Measurements from ENCODE around the gene TADA2B. TPM values are rescaled to one million over a fixed set of nuclear protein-coding genes. Genes with fewer than 3 reads are reported as not detected.
A peak's percentile ranks its signal among the peaks of the same experiment; 100 is the strongest.
"Not testable (repeated sequence)": the region's sequence is repeated elsewhere in the genome, so short reads cannot be mapped to it uniquely, and the experiment has no call there.

The TADA2B gene
- total RNA-seq, 1 donor from 2014 or later, result 12.5 TPM

- no peak for ATAC-seq
Measured at GRCh38 chr4:7060346-7061150, 17.4 kb downstream of the TADA2B start.

GRCh38 chr4:7061815-7062214 lies 18.6 kb downstream of the TADA2B start:
- no peak for ATAC-seq

- no peak for ATAC-seq
Measured at GRCh38 chr4:7062816-7063215, 19.6 kb downstream of the TADA2B start.

- ATAC-seq, result no peak
Measured at GRCh38 chr4:7063362-7063761, 20.2 kb downstream of the TADA2B start.

- ATAC-seq, result no peak
Measured at GRCh38 chr4:7066006-7066405, 22.8 kb downstream of the TADA2B start.

- ATAC-seq, result no peak
Measured at GRCh38 chr4:7066493-7066892, 23.3 kb downstream of the TADA2B start.

DNA sequence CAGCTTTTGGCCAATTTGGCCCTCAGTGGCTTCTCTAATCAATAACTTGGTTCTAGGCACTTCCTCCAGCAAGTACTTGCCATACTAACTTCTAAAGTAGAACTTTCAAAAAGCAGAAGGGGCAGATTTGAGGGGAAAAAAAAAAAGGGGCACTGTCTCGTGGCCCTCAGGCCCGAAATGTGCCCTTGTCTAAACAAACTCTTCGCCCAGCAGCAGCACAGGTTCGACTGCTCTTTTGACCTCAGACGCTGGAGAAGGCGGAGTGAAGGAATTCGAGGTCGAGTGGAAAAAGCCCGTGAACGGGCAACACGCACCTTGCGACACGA lies 23.9 kb downstream of the TADA2B start:
- ATAC-seq, result no peak

- peak; percentile 98 for ATAC-seq
Measured at GRCh38 chr4:7067452-7068278, 24.5 kb downstream of the TADA2B start, which contains the start of gene GRPEL1. TSS of gene GRPEL1 (minus strand) at chr4:7068064. CDS start at chr4:7068032, 32 bp downstream.

GRCh38 chr4:7068279-7068842 lies 25.2 kb downstream of the TADA2B start:
- no peak for ATAC-seq

DNA sequence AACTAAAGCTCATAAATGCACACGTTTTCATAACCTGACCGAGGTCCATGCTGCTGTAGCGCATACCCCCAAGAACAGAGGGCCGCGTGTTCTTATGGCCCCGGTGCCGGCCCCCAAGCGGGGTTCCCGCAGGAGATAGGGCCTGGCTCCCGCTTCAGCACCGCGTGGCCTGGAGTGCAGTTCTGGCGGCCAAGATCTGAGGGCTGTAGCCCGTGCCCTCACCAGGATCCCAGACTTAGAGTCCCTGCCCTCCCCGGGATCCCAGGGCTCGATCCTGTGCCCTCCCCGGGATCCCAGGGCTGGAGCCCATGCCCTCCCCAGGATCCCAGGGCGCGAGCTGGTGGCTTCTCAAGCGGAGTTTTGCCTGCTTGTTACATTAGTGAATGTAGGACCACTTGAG lies 25.7 kb downstream of the TADA2B start:
- ATAC-seq, result no peak

- ATAC-seq, result peak; percentile 49
Measured at GRCh38 chr4:7070729-7071511, 27.7 kb downstream of the TADA2B start.

- no peak for ATAC-seq
Measured at GRCh38 chr4:7073059-7073458, 29.9 kb downstream of the TADA2B start.

DNA sequence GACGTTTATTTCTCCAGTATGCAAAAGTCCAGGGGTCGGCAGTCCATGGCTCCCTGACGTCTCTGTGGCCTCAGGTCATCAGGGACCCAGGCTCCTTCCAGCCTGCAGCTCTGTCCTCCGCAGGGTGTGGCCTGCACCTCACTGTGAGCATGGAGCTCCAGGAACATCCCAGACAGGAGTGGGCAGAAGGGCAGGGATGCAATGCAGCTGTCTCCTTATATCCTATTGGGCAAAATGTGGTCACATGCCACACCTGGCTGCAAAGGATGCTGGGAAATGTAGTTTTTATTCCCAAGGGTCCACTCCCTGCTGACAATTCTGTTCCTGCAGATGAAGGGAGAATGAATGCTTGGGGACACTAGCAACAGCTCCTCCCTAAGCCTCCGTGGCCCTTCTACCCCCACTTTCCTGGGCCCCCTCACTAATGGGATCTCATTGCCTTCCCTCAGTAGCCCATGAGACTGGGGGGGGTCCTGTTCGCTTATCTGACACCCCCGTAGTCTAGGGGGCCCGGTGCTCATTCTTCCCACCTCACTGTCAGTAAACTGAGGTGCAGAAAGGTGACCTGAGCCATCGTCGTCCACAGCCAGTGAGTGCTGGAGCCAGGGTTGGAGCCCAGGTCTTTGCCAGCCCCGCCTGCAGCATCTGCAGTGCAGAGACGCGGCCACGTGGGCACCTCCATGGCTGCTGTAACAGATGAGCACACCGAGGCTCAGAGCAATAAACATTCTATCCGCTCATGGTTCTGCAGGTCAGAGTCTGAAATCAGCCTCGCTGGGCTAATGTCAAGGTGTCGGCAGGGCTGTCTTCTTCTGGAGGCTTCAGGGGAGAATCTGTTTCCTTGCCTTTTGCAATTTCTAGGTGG lies 30.6 kb downstream of the TADA2B start:
- ATAC-seq, result peak; percentile 13

- peak; percentile 16 for ATAC-seq
Measured at GRCh38 chr4:7074426-7074825, 31.3 kb downstream of the TADA2B start.

DNA sequence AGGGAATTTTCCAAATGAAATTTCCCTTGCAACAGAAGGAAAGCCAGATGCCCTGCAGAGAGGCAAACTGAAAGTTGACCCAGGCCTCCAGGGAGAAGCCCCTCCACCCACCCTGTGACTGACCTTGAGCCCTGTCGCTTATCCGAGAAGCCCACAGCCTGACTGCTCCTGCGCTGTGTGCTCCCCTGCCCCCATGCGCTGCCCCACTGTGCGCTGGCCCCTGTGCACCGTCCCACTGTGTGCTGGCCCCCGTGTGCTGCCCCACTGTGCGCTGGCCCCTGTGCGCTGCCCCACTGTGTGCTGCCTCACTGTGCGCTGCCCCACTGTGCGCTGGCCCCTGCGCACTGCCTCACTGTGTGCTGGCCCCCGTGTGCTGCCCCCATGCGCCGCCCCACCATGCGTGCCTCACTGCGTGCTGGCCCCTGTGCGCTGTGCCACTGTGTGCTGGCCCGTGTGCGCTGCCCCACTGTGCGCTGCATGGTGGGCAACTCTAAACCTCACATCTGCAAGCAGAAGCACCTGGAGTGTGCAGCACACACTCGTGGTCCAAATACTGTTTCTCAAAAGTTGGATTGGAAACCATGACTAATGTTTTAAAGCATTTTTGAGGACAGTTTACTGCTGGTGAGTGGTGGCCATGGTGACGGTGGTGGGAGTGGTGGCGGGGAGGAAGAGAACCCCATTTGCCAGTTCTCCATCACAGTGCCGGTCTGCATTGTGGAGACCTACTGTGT lies 33.0 kb downstream of the TADA2B start:
- peak; percentile 31 for ATAC-seq

DNA sequence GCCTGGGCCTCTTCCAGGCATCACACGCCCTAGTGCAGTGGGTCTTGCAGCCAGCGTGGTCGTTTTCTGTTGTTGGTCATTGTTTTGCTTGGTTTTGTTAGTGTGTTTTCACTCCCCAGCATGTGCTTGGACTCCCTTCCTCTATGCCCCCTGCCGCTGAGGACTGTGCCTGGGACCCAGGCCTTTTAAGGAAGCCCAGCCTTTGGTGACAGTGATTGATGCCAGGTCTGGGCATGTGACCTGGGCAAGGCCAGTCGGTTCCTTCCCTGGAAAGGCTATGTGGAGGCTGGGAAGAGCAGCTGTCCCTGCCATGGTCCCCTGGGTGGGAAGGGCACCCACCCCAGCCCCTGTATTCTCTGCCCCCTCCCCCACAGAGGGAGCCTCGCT lies 33.5 kb downstream of the TADA2B start:
- no peak for ATAC-seq

DNA sequence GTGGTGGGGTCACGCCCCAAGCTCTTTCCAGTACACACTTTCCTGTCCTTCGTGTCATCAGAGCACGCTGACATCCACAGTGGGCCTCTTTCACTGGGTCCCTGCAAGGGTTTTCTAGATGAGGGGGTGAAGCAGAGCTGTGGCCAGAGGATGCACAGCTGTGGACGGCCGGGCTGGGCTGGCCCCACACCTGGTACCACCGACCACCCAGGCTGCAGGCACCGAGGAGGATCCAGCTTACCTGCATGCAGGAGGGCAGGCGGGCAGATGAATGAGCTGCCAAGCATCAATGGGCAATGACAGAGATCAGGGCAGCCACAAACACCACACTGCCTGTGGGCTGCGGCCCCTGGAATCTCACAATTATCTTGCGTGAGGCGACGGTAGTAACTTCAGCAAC lies 34.2 kb downstream of the TADA2B start:
- no peak for ATAC-seq

GRCh38 chr4:7078025-7078424 lies 34.9 kb downstream of the TADA2B start:
- ATAC-seq, result no peak

DNA sequence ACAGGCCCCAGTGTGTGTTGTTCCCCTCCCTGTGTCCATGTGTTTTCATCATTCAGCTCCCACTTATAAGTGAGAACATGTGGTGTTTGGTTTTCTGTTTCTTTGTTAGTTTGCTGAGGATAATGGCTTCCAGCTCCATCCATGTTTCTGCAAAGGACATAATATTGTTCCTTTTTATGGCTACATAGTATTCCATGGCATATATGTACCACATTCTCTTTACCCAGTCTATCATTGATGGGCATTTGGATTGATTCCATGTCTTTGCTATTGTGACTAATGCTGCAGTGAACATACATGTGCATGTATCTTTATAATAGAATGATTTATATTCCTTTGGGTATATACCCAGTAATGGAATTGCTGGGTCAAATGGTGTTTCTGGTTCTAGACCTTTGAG lies 36.3 kb downstream of the TADA2B start:
- ATAC-seq, result not testable (repeated sequence)

- ATAC-seq, result not testable (repeated sequence)
Measured at GRCh38 chr4:7079909-7080308, 36.7 kb downstream of the TADA2B start.

Data from esophagus mucosa (tissue), 1 donor.